GM18498 (cell line): ENCODE measurements around the gene CCP110.

Experiments
- ATAC-seq: cut with Tn5 transposase; IDR thresholded peaks from one replicate; pipeline ENCODE4 v1.9.1; 2021; ENCODE audit warnings: mild to moderate bottlenecking, moderate library complexity; ENCODE audit not compliant: unreplicated experiment

CCP110 gene

DNA sequence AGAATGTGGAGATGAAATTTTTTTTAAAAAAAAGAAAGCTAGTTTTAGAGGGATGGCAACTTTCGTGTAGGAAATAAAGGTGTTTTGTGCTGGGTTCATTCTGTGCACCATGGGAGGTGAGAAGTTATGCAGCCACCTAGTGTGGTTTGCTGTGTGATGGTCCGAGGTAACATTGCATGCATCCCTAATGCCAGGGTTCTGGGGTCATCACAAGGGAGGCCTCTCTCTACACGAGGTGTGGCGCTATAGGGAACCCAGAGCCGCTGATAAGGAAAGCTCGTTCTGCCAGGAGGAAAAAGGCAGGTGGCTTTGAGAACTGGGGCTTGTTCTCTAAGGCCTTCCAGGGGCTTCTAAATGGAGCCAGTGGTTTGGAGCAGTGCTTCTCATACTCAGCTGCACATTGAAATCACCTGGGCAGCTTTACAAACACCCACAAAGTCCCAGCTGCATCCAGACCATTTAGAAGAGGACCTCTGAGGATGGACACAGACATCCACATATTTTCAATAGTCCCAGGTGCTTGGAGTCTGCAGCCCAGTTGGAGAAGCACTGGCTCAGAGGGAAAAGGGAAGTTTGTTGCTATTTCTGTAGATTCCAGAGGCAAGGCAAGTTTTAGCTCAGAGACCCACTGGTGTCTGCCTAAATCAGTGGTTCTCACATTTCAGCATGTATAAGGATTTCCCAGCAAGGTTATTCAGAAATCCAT, 75.2 kb downstream of the CCP110 start:
- ATAC-seq: no peak

DNA sequence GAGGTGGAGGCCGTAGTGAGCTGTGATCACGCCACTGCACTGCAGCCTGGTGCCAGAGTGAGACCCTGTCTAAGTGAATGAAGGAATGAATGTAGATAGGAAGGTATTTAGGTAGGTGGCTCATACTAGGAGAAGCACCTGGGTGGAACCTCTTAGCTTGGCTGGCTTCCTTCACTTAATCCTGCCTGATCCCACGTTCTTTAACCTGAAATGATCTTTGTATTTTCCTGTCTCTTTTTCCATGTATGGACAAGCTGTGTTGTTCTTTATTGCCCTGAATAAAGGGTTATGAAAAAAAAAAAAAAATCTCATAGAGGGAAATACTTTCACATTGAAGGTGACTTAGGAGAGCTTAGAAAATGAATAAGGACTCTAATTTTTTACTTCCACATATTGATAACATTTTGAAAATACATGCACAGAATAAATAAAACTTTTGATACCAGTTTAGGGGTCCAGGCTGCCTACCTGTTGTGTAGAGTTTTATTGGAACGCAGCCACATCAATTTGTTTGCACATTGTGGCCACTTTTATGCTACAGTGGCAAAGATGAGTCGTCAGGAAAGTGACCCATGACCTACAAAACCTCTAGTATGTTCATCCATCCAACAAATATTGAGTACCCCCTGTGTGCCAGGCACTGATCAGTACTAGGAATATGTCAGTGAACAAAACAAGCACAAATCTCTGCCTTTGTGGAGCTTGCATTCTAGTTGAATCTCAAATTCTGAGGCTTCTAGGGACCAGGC, 76.4 kb downstream of the CCP110 start:
- no peak for ATAC-seq

DNA sequence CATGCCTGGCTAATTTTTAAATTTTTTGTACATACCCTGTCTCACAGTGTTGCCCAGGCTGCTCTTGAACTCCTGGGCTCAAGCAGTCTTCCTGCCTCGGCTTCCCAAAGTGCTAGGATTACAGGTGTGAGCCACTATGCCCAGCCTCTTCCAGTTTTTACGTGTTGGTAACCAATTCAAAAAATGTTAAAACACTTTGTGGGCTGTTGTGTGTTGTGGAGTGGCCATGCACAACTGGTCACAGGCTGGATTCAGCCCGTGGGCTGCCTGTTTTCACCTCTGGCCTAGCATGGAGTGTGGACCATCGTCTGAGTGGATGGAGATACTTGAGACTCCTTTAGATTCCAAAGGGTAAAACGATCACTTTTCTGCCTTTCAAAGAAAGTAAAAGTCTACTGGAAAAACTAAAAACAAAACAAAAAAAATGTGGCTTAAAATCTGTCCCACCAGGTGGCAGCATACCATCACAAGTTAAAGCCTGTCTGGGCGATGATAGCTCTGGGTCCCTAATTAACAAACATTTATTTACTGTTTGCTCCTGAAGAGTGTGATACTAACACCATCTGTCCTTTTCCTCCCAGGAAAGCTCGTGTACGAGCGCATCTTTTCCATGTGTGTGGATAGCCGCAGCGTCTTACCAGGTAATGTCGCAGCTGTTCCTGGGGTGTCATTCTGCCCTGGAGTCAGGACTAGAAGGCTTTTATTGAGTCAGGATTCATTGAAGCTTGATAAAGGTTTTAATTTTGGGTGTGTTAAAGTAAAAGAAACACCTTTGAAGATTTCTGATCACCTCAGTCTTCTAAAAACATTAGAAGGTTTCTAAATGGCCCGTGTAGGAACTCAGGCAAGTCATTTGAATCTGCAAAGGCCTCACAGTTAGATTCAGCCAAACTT, 77.6 kb downstream of the CCP110 start:
- ATAC-seq: no peak
